Kidney (tissue), 14 donors: ENCODE results near the gene SPSB3. TPM values are rescaled to one million over a fixed set of nuclear protein-coding genes. Genes with fewer than 3 reads are reported as not detected.

Experiments
- DNase-seq, 5 donors: peaks; one replicate each; pipeline ENCODE4 v3.0.0-alpha.2; 2013 to 2020
- FAIRE-seq: peaks from 2 replicates; lab custom pipeline; 2012; peaks lifted over from hg19 to GRCh38; lab: Jason Lieb, UNC
- H3K27ac ChIP-seq, 2 donors: one replicate each; pipeline ENCODE4 v1.7.0; 2013; ENCODE audit warnings: low read depth in 2 of 2, low read length in 2 of 2, inconsistent platforms in 1 of 2
- H3K27me3 ChIP-seq: one replicate; pipeline ENCODE4 v1.7.1; 2013; ENCODE audit warnings: low read length, inconsistent platforms; ENCODE audit not compliant: control insufficient read depth, insufficient read depth
- H3K36me3 ChIP-seq, 3 donors: one replicate each; pipeline versions ENCODE4 v1.7.0 to v1.7.1; 2013; ENCODE audit warnings: low read length in 3 of 3, control low read depth in 1 of 3, inconsistent platforms in 1 of 3; ENCODE audit not compliant: insufficient read depth in 3 of 3, control insufficient read depth in 2 of 3
- H3K4me1 ChIP-seq, 3 donors: one replicate each; pipeline versions ENCODE4 v1.7.0 to v1.7.1; 2013; ENCODE audit warnings: low read length in 3 of 3, inconsistent platforms in 1 of 3, low read depth in 1 of 3; ENCODE audit not compliant: control insufficient read depth in 2 of 3, insufficient read depth in 2 of 3
- H3K4me3 ChIP-seq, 3 donors: one replicate each; pipeline versions ENCODE4 v1.7.0 to v1.8.1; 2013; ENCODE audit warnings: low read length in 3 of 3, control low read depth in 1 of 3, inconsistent platforms in 1 of 3
- H3K9ac ChIP-seq, 3 donors: one replicate each; pipeline versions ENCODE4 v1.7.0 to v1.7.1; 2013; ENCODE audit warnings: low read length in 3 of 3, control low read depth in 1 of 3, inconsistent platforms in 1 of 3
- H3K9me3 ChIP-seq, 3 donors: one replicate each; pipeline versions ENCODE4 v1.7.0 to v1.7.1; 2013; ENCODE audit warnings: low read length in 3 of 3, control low read depth in 1 of 3, inconsistent platforms in 1 of 3; ENCODE audit not compliant: control insufficient read depth in 2 of 3, insufficient read depth in 1 of 3
- intact Hi-C: fragments of 100-400 bp; cut with DNase I; formaldehyde crosslinking; loops from one replicate; pipeline ENCODE4 v1.11.1; 2022
- polyA plus RNA-seq: library from polyadenylated mRNA; stranded (reverse); fragments of 350-450 nt; fragmentation: Illumina TruSeq; extraction: RNeasy Lipid Tissue Mini Kit (QIAGEN cat#74804); gene quantifications from one replicate; pipeline ENCODE4 v1.2.3, GENCODE V29; 2014; ENCODE audit warnings: low read depth, low replicate concordance; ENCODE audit not compliant: insufficient read depth
- total RNA-seq: library from RNA; stranded (reverse); fragmentation: NEBNext Ultra II Directional; extraction: Animal tissue kit (Norgen Biotek cat#: 25700); gene quantifications from one replicate; pipeline ENCODE4 v1.2.1, GENCODE V29; 2021
- TF ChIP-seq, protein P1 (sequence below): IDR thresholded peaks from 3 replicates; pipeline ENCODE4 v1.5.1; 2012; ENCODE audit warnings: mild to moderate bottlenecking, moderate library complexity, borderline replicate concordance; ENCODE audit not compliant: insufficient read depth; ENCODE audit errors: extremely low read depth
- donor health status: control.
- donor health status: control.
- donor health status: control.
- donor health status: control.
- donor health status: control.
- donor health status: DM: yes; HTN: yes; CAD: no.
- donor health status: Normal renal cell carcinoma (clear cell type).

The SPSB3 gene
- total and polyA plus RNA-seq, 2 donors from 2014 or later: 55.1 to 57.7 TPM

DNA sequence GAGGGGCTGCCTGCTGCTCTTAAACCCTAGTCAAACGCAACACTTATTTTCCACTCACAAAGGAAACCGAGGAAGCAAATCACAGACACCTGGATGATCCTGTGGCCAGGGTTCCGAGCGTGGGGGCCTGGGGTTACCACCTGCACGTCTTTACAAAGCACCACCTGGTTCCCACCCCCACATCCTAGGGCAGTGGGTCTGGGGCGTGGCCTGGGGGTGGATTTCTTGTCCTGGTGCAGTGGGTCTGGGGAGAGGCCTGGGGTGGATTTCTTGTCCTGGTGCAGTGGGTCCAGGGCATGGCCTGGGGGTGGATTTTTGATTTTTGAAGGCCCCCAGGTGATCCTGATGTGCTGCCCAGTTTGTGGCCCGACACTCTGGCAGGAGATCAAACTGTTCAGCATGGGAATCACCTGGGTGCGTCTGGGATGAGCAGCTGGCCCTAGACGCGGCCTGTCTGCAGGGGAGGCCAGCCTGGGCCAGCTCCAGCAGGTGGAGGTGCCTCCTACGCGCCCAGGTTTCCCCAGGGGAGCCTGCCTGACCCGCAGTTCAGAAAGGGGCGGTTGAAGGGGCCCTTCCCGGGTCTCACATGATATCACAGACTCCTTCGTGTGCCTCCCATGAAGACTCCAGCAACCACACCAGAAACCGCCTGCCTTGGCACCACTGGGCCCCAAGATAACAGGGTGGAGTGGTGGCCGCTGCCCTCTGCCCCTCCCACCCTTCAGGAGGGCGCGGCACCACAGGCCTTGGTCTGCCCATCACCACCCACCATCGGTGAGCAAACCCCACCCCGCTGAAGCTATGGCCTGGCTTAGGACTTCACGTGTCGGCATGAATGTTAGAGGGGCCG is 38.0 kb upstream of the SPSB3 start:
- Histone ChIP-seq H3K36me3 (peaks cover 0 to 39% (median 11%) of the 10 kb centered on the region in 3 donors), H3K4me3 (no peak overlapping the region), H3K27ac (no peak overlapping the region), H3K27me3 (no peaks in the 10 kb centered on the region), H3K9me3 (no peaks in the 10 kb centered on the region), H3K4me1 (peaks cover 0 to 6% (median 0%) of the 10 kb centered on the region in 3 donors), H3K9ac (no peak overlapping the region)
- DNase-seq: no peak
- intact Hi-C loops: no loop called here
- TF ChIP-seq, protein P1, sequence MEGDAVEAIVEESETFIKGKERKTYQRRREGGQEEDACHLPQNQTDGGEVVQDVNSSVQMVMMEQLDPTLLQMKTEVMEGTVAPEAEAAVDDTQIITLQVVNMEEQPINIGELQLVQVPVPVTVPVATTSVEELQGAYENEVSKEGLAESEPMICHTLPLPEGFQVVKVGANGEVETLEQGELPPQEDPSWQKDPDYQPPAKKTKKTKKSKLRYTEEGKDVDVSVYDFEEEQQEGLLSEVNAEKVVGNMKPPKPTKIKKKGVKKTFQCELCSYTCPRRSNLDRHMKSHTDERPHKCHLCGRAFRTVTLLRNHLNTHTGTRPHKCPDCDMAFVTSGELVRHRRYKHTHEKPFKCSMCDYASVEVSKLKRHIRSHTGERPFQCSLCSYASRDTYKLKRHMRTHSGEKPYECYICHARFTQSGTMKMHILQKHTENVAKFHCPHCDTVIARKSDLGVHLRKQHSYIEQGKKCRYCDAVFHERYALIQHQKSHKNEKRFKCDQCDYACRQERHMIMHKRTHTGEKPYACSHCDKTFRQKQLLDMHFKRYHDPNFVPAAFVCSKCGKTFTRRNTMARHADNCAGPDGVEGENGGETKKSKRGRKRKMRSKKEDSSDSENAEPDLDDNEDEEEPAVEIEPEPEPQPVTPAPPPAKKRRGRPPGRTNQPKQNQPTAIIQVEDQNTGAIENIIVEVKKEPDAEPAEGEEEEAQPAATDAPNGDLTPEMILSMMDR: no peak
- FAIRE-seq: no peak

GRCh38 chr16:1819611-1820010 is 37.2 kb upstream of the SPSB3 start:
- Histone ChIP-seq H3K9ac (no peak overlapping the region), H3K27me3 (no peaks in the 10 kb centered on the region), H3K36me3 (peaks cover 0 to 45% (median 11%) of the 10 kb centered on the region in 3 donors), H3K4me1 (peaks cover 0 to 4% (median 0%) of the 10 kb centered on the region in 3 donors), H3K9me3 (no peaks in the 10 kb centered on the region), H3K27ac (no peak overlapping the region), H3K4me3 (no peak overlapping the region)
- intact Hi-C loops: no loop called here
- no peak for FAIRE-seq
- no peak for DNase-seq
- TF ChIP-seq, protein P1: no peak

- peaks cover 0 to 45% (median 11%) of the 10 kb centered on the region in 3 donors for H3K36me3 ChIP-seq
- DNase-seq: no peak
Observed at GRCh38 chr16:1818873-1819525, 36.6 kb upstream of the SPSB3 start.

More at GRCh38 chr16:1818873-1819525, 36.6 kb upstream of the SPSB3 start:
- no peaks in the 10 kb centered on the region for H3K9me3 ChIP-seq
- no peak for FAIRE-seq
- TF ChIP-seq, protein P1: no peak
- peaks cover 0 to 4% (median 0%) of the 10 kb centered on the region in 3 donors for H3K4me1 ChIP-seq
- H3K27me3 ChIP-seq: no peaks in the 10 kb centered on the region
- H3K27ac ChIP-seq: no peak overlapping the region
- intact Hi-C loops: no loop called here
- H3K4me3 ChIP-seq: no peak overlapping the region
- no peak overlapping the region for H3K9ac ChIP-seq
